Activated CD4-positive, alpha-beta T cell treated with anti-CD3 and anti-CD28 coated beads, Interleukin-2, amount 50 U/mL, for 16 hours (primary cell): ENCODE results near the gene HAGHL.
A peak's percentile ranks its signal among the peaks of the same experiment; 100 is the strongest.
"Not testable (repeated sequence)": the region's sequence is repeated elsewhere in the genome, so short reads cannot be mapped to it uniquely, and the experiment has no call there.

Experiments
- DNase-seq: peaks from one replicate; pipeline ENCODE4 v3.0.0-alpha.2; 2020

HAGHL gene

GRCh38 chr16:689175-689897, 37.6 kb upstream of the HAGHL start:
- DNase-seq, result no peak

- DNase-seq, result not testable (repeated sequence)
Measured at GRCh38 chr16:691242-691641, 35.7 kb upstream of the HAGHL start.

GRCh38 chr16:692356-693108, 34.4 kb upstream of the HAGHL start:
- DNase-seq, result no peak

- DNase-seq, result no peak
Measured at GRCh38 chr16:693364-693763, 33.5 kb upstream of the HAGHL start.

GRCh38 chr16:693766-694165, 33.1 kb upstream of the HAGHL start:
- DNase-seq, result no peak

- DNase-seq, result no peak
Measured at GRCh38 chr16:694187-694862, 32.6 kb upstream of the HAGHL start.

- no peak for DNase-seq
Measured at GRCh38 chr16:694863-695354, 32.0 kb upstream of the HAGHL start.

GRCh38 chr16:695355-696089, 31.4 kb upstream of the HAGHL start:
- peak; percentile 67 for DNase-seq

GRCh38 chr16:698911-699671, 27.8 kb upstream of the HAGHL start:
- no peak for DNase-seq

- no peak for DNase-seq
Measured at GRCh38 chr16:700684-701584, 26.0 kb upstream of the HAGHL start.

- DNase-seq, result no peak
Measured at GRCh38 chr16:702341-702740, 24.6 kb upstream of the HAGHL start.

- no peak for DNase-seq
Measured at GRCh38 chr16:703406-703805, 23.5 kb upstream of the HAGHL start.

GRCh38 chr16:704047-704446, 22.9 kb upstream of the HAGHL start:
- DNase-seq, result no peak

GRCh38 chr16:704552-705380, 22.1 kb upstream of the HAGHL start:
- no peak for DNase-seq

- no peak for DNase-seq
Measured at GRCh38 chr16:705431-706188, 21.3 kb upstream of the HAGHL start, which contains the start of gene FBXL16. Gene FBXL16 (minus strand): TSS chr16:705801. CDS start chr16:697405, 8,396 bp downstream.

- DNase-seq, result no peak
Measured at GRCh38 chr16:706189-707061, 20.5 kb upstream of the HAGHL start.

GRCh38 chr16:707062-707538, 19.8 kb upstream of the HAGHL start:
- DNase-seq, result no peak

- DNase-seq, result no peak
Measured at GRCh38 chr16:708019-708418, 18.9 kb upstream of the HAGHL start.
